ENCODE measurements around the gene FAHD1.
A peak's percentile ranks its signal among the peaks of the same experiment; 100 is the strongest.

The FAHD1 gene
- 9.7 to 36.8 (median 25.4) reads per million in 17 experiments for total RNA-seq

DNA sequence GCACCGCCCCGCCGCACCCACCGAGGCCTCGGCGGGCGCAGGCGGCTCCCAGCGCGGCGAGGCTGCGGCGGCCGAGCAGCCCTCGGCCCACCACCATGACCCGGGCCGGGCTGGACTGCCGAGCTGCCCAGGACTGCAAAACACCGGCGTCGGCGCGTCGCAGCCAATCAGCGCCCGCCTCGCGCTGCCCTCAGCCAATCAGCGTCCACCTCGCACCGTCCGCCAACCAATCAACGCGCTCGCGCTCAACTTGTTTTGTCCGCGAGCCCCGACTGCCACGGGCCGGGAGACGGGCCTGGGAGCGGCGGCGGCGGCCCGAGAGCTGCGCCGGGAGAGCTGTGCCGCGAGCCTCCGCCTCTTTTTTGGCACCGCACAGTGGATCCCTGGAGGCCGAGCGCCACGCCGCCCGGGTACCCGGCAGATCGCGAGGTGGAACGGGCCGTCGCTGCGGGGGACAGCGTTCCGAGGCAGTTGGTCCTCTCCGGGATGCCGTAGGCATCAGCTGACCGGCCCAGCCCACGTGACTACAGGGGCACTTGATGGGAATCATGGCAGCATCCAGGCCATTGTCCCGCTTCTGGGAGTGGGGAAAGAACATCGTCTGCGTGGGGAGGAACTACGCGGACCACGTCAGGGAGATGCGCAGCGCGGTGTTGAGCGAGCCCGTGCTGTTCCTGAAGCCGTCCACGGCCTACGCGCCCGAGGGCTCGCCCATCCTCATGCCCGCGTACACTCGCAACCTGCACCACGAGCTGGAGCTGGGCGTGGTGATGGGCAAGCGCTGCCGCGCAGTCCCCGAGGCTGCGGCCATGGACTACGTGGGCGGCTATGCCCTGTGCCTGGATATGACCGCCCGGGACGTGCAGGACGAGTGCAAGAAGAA lies at the start of gene FAHD1, which contains the start of gene HAGH:
FAHD1 (plus strand) TSS at position 516 of the 883 bp plus-strand sequence; CDS start at position 549, 33 bp downstream.
HAGH (minus strand) TSS at position 135 of the 883 bp plus-strand sequence; CDS start at position 97, 38 bp downstream.
- DNase-seq, result peak; percentile 96 to 97 (median 97)

DNA sequence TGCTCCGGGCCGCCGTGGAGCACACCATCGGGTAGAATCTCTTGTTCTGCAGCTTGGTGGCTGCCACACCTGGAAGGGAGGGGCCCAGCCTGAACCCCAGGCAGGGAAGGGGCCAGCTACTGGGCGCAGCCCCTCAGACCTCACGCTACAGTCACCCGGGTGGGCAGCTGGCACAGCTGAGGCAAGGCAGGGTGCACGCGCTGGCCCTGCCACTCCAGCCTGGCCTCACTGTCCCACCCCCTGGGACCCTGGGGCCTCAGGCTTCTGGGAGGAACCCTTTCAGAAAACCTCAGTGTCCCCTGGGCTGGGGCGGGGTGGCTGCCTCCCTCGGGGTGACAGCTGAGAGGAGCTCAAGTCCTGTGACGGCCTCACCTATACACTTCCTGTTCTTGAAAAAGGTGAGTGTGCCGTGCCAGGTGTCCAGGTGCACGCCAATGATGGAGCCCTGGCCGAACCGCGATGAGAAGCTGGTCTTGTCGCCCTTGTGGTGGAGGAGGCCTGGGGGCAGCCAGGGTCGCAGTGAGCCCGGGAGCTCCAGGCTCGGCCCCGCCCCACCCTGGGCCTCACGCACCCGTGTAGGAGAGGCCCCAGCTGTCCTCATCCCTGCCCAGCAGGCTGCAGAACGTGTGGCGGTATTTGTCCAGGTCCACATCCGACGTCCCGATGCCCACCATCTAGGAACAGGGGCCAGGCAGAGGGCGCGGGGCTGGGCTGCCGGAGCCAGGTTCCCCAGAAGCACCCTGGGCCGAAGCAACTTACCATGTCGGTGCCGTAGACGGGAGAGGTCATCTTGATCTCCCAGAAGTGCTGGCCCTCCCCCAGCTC lies 49.4 kb upstream of the FAHD1 start:
- no peak for DNase-seq

DNA sequence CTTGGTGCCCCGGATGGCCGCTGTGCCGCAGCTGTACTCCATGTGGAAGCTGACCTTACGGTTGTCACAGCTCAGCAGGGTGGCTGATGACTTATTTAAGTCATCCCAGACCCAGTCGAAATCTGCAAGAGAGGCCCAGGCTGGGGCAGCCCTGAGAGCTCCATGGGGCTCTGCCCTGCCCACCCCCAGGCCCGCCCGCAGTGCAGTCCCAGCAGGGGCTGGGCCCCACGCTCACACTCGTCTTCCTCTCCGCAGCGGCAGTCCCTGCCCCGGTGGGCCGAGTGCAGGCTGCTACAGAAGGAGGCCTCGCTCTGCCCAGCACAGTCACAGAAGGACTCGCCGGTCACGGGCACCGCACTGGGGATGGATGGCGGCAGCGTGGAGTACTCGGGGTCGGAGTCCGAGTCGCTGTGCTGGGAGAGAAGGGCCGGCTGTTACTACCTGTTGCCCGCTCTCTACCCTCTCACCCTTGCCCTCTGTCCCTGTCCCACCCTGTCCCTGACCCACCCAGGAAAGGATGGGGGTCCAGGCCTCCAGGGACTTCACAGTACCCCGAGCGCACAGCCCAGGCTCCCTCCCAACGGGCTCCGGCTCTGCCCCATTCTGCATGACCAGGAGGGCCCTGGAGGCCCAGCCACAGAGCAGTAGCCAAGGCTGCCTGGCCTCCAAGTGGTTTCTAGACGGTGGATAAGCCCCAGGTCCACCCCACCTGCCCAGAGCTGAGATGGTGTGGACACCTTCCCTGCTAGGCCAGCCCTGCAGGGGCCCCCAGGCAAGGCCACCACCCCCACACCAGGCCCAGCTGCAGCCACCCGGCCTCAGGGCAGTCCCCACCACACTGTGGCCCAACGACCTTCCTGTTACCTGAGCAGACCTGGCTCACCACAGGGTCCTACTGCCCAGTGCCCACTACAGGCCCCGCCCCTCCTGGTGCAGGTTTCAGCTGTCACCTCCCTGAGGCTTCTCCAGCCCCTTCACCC lies 48.5 kb upstream of the FAHD1 start:
- DNase-seq, result no peak

DNA sequence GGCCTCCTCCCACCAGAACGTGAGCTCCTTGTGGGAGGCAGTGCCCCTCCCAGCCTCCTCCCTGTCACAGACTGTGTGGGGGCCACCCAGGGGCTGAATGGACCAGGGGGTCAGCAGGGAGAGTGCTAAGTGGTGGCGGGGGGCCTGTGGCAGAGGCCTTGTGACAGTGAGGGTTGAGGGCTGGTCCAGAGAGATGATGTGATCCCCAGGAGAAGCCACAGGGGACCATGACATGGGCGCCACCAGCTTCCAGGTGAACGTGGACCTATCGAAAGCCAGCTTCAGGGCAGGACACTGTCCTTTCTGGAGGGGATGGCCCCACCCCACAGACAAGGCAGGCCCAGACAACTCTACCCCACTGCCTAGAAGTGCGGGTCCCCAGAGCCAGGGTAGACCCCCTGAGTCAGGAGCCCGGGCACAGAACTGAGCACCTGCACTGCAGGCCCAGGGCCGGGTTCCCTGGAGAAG lies 47.7 kb upstream of the FAHD1 start:
- no peak for DNase-seq

- DNase-seq, result no peak
Measured at GRCh38 chr16:1779741-1780676, 47.0 kb upstream of the FAHD1 start.

DNA sequence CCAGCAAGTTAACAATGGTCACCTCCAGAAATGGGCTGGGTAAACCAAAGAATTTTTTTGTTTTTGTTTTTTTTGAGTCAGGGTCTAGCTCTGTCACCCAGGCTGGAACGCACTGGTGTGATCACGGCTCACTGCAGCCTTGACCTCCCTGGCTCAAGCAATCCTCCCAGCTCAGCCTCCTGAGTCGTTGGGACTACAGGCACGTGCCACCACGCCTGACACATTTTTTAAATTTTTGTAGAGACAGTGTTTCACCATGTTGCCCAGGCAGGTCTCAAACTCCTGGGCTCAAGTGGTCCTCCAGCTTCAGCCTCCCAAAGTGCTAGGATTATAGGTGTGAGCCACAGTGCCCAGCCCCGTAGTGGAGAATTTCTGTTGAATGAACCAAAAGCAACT lies 46.3 kb upstream of the FAHD1 start:
- DNase-seq, result no peak

DNA sequence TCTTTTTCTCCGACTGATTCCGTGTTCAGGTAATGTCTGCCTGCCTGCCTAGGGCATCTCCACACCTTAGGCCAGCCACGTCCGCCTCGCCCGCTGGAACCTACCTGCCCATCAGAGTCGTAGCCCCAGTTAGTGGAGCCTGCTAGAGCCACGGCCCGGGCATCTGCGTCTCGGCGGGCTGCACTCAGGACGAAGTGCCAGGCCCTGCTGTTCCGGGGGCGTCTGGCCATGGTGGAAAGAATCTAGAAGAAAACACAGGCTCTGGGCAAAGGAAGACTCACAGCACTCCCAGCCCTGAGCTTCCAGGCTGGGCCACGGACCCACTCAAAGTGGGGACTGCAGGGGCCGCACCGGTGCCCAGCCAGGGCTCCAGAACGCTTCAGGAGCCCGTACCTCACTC lies 45.8 kb upstream of the FAHD1 start:
- no peak for DNase-seq

- DNase-seq, result peak; percentile 41 to 71 (median 54)
Measured at GRCh38 chr16:1781758-1782407, 45.1 kb upstream of the FAHD1 start.

DNA sequence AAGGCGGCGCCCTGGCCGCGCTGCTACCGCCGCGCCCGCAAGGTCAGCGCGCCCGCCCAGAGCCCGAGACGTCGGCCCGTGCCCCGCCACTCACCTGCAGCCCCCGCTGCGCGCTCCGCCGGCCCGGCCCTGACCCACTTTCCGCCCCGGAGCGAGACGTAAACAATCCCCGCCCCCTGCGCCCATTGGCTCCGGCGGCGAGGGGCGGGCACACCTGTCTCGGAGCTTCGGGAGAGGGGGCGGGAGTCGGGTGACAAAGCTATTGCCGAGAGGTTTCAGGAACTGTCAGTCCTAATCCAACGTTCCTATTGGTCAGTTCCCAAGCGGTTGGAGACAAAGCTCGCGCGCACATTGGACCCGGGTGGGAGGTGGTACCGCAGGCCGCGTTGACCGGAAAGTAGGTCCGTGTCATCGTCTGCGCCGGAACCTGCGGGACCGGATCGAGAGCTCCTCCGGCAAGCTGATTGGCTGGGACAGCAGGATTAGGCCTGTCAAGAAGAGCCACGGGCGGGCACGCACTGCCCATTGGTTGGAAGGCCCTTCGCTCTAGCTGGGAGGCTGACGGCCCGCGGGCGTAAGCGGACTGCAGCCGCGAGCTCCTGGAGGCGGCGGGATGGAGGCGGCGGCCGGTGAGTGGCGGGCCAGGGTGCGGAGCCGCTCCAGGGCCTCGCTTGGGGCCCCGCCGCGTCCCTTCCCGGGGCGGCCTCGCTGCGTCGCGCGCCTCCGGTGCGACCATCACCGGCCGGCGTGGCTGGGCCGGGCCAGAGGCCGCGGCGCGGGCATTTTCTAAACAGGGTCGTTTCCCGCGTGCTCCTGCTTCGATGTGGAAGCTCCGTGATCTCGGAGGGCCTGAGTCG lies 44.4 kb upstream of the FAHD1 start, which contains the start of the genes NUBP2 and SPSB3:
NUBP2 (plus strand) TSS at position 553 of the 857 bp plus-strand sequence; CDS start at position 614, 61 bp downstream.
SPSB3 (minus strand) TSS at position 164 of the 857 bp plus-strand sequence. CDS start 1,088 bp downstream, outside the sequence.
- DNase-seq, result peak; percentile 100

DNA sequence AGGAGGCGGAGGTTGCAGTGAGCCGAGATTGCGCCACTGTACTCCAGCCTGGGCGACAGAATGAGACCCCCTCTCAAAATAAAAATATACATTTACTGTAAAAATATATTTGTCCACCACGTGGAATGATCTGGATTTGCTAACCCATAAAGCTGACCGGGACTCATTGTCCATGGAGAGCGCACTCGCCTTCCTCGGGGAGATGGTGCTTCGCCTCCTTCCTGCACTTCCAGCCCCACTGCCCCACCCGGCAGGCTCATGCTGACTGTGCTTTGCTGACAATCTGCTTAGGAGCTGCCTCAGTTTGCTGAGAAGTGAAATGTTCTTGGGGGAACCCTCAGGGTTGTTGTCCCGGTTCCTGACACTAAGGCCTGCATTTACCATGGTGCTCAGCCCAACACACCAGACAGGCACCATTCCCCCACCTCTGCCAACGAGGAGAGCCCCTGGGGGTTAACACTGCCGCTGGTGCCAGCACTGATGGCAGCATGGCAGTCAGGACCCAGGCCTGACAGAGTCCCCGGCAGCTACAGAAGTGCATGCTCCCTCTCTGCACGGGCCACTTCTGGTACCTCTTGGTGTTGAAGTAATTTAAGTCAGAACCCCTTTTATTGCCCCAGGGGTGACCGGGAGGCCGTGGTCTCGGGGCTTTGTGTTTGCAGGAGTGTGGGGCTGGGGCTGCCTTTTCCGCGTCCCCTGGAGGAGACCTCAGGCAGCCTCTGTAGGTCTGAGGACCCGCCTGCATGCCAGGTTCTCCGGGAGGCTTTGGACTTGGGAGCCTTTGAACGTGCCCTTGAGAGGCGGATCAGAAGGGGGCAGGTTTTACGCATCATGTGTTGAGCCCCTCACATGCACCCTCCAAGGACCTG lies 41.8 kb upstream of the FAHD1 start:
- no peak for DNase-seq

GRCh38 chr16:1785846-1786170 lies 41.2 kb upstream of the FAHD1 start:
- DNase-seq, result no peak

GRCh38 chr16:1786242-1787055 lies 40.6 kb upstream of the FAHD1 start:
- DNase-seq, result no peak

DNA sequence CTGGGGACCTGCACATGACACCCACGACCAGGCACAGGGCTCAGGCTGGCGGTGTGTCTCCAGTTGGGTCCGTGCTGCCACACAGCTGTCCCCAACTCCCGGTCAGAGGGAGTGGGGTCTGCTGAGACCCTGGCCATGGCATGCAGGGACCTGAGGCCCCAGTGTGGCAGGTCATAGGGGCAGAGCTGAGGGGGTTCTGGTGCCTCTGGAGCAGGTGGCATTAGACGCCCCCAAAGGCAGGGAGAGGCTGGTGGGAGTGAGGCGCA lies 40.0 kb upstream of the FAHD1 start:
- no peak for DNase-seq

DNA sequence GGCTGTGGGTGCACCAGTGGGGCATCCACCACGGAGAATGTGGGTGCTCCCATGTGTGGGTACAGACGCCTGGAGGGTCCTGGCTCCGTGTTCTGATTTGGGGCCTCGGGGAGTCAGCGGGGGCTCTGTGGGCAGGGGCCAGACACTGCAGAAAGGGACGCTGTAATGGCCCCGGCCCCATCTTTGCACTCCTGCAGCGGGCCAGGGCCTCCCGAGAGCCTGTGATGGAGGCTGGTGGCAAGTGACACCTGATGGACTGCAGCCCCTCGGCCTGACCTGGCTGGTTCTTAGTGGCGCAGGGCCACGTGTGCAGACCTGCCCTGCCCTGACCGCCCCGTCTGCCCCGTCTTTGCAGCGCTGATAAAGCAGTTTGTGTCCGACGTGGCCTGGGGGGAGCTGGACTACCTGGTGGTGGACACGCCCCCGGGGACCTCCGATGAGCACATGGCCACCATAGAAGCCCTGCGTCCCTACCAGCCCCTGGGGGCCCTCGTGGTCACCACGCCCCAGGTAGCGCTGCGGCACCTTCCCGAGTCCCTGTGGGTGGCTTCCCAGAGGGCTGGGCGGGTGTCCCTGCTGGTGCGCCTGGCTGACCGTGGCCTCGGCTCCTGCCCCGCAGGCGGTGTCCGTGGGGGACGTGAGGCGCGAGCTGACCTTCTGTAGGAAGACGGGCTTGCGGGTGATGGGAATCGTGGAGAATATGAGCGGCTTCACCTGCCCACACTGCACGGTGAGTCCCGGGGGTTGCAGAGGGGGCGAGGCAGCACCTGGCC lies 39.5 kb upstream of the FAHD1 start:
- no peak for DNase-seq

DNA sequence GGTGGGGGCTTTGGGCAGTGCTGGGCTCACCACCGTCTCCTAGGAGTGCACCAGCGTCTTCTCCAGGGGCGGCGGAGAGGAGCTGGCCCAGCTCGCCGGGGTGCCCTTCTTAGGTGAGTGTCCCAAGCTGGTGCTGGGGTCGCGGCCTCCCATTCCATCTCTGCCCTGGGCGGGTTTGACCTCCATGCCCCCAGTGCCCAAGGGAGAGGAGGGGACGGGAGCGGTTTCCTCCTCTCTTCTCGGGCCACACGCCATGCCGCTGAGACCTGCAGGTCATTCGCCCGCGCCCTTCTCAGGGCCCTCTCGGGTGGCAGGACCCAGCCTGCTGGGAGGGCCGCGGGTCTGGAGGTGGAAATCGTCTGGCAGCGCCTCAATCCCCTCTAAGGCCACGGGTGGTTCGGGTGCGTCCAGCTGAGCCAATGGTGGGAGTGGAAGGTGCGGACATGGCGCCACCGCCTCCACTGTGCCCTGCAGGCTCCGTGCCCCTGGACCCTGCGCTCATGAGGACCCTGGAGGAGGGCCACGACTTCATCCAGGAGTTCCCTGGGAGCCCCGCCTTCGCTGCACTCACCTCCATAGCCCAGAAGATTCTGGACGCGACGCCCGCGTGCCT lies 38.8 kb upstream of the FAHD1 start:
- DNase-seq, result no peak

DNA sequence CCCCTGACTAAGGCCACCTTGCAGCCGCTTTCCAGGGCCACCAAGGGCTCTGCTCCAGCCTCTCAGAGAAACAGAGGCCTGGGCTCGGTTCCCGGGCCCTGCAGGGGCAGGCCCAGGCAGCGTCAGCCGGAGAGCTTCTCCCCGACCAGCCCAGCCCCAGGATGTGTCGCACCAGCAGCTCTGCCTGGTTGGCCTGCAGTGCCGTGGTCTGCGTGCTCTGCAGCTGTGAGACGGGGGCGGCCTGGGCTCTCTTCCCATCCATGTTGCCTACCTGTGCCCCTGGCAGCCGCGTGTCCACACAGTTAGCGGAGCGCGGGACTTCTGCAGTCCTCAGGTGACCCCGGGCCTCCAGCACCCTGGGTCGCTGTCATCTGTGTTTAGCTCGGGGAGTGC lies 38.3 kb upstream of the FAHD1 start:
- DNase-seq, result no peak

All from suppressor macrophage (primary cell).